ENCODE results near the gene ACADSB.

GRCh38 chr10:123073187-123073586 lies 64.4 kb downstream of the ACADSB start:
- TF ChIP-seq, protein P1, sequence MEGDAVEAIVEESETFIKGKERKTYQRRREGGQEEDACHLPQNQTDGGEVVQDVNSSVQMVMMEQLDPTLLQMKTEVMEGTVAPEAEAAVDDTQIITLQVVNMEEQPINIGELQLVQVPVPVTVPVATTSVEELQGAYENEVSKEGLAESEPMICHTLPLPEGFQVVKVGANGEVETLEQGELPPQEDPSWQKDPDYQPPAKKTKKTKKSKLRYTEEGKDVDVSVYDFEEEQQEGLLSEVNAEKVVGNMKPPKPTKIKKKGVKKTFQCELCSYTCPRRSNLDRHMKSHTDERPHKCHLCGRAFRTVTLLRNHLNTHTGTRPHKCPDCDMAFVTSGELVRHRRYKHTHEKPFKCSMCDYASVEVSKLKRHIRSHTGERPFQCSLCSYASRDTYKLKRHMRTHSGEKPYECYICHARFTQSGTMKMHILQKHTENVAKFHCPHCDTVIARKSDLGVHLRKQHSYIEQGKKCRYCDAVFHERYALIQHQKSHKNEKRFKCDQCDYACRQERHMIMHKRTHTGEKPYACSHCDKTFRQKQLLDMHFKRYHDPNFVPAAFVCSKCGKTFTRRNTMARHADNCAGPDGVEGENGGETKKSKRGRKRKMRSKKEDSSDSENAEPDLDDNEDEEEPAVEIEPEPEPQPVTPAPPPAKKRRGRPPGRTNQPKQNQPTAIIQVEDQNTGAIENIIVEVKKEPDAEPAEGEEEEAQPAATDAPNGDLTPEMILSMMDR (IDR thresholded peaks at IDR 0.05) = no peak
- TF ChIP-seq POLR2A (IDR thresholded peaks at IDR 0.05) = no peak
